GM12801 (cell line): Measurements from ENCODE around the gene SUPT5H.

ENCODE experiments used
- CTCF ChIP-seq: IDR thresholded peaks from one replicate; pipeline ENCODE4 v1.5.1; 2011; ENCODE audit warnings: control low read depth; ENCODE audit not compliant: insufficient read length; ENCODE audit errors: extremely low read depth

SUPT5H gene

GRCh38 chr19:39516270-39516669 lies 70.9 kb downstream of the SUPT5H start:
- no peak for TF ChIP-seq CTCF

- no peak for TF ChIP-seq CTCF
These were observed 72.0 kb downstream of the SUPT5H start for GRCh38 chr19:39517432-39517831.

- no peak for TF ChIP-seq CTCF
These were observed 73.1 kb downstream of the SUPT5H start for GRCh38 chr19:39518458-39518857.

- TF ChIP-seq CTCF, result no peak
These were observed 73.6 kb downstream of the SUPT5H start for GRCh38 chr19:39518975-39519374.

- no peak for TF ChIP-seq CTCF
These were observed 75.4 kb downstream of the SUPT5H start for GRCh38 chr19:39520541-39521484.

GRCh38 chr19:39524495-39524894 lies 79.1 kb downstream of the SUPT5H start:
- TF ChIP-seq CTCF, result no peak

GRCh38 chr19:39525205-39525604 lies 79.8 kb downstream of the SUPT5H start:
- no peak for TF ChIP-seq CTCF
